Measurements from ENCODE around the gene AGMO.
"Not testable (repeated sequence)": the region's sequence is repeated elsewhere in the genome, so short reads cannot be mapped to it uniquely, and the experiment has no call there.

AGMO gene

GRCh38 chr7:15567036-15567435, 5.2 kb upstream of the AGMO start:
- DNase-seq, result no peak
- in situ Hi-C loops (cut with HindIII; ENCODE audit: low pct_ligation_motif_present, low pct_unique_long_range_greater_than_20kb, low sequenced_read_pairs), result no loop called here

GRCh38 chr7:15566476-15566875, 4.7 kb upstream of the AGMO start:
- in situ Hi-C loops (cut with HindIII; ENCODE audit: low pct_ligation_motif_present, low pct_unique_long_range_greater_than_20kb, low sequenced_read_pairs), result no loop called here
- DNase-seq, result no peak

- in situ Hi-C loops (cut with HindIII; ENCODE audit: low pct_ligation_motif_present, low pct_unique_long_range_greater_than_20kb, low sequenced_read_pairs), result no loop called here
These were observed 847 bp downstream of the AGMO start for GRCh38 chr7:15560968-15561367.

GRCh38 chr7:15559416-15559928, 2.3 kb downstream of the AGMO start:
- no peak for DNase-seq
- in situ Hi-C loops (cut with HindIII; ENCODE audit: low pct_ligation_motif_present, low pct_unique_long_range_greater_than_20kb, low sequenced_read_pairs), result no loop called here

More at GRCh38 chr7:15560968-15561367, 847 bp downstream of the AGMO start:
- no peak for DNase-seq

GRCh38 chr7:15558756-15559155, 3.1 kb downstream of the AGMO start:
- in situ Hi-C loops (cut with HindIII; ENCODE audit: low pct_ligation_motif_present, low pct_unique_long_range_greater_than_20kb, low sequenced_read_pairs), result no loop called here
- no peak for DNase-seq

GRCh38 chr7:15557686-15558085, 4.1 kb downstream of the AGMO start:
- peak; percentile 20 for DNase-seq
- in situ Hi-C loops (cut with HindIII; ENCODE audit: low pct_ligation_motif_present, low pct_unique_long_range_greater_than_20kb, low sequenced_read_pairs), result no loop called here

GRCh38 chr7:15557186-15557585, 4.6 kb downstream of the AGMO start:
- DNase-seq, result peak; percentile 57

GRCh38 chr7:15556339-15557105, 5.3 kb downstream of the AGMO start:
- DNase-seq, result no peak
- in situ Hi-C loops (cut with HindIII; ENCODE audit: low pct_ligation_motif_present, low pct_unique_long_range_greater_than_20kb, low sequenced_read_pairs), result no loop called here

More at GRCh38 chr7:15557186-15557585, 4.6 kb downstream of the AGMO start:
- in situ Hi-C loops (cut with HindIII; ENCODE audit: low pct_ligation_motif_present, low pct_unique_long_range_greater_than_20kb, low sequenced_read_pairs), result no loop called here

- in situ Hi-C loops (cut with HindIII; ENCODE audit: low pct_ligation_motif_present, low pct_unique_long_range_greater_than_20kb, low sequenced_read_pairs), result no loop called here
- peak; percentile 49 for DNase-seq
These were observed 6.4 kb downstream of the AGMO start for GRCh38 chr7:15555381-15555859.

GRCh38 chr7:15554744-15555143, 7.1 kb downstream of the AGMO start:
- in situ Hi-C loops (cut with HindIII; ENCODE audit: low pct_ligation_motif_present, low pct_unique_long_range_greater_than_20kb, low sequenced_read_pairs), result no loop called here
- no peak for DNase-seq

GRCh38 chr7:15554081-15554480, 7.7 kb downstream of the AGMO start:
- DNase-seq, result peak; percentile 31
- in situ Hi-C loops (cut with HindIII; ENCODE audit: low pct_ligation_motif_present, low pct_unique_long_range_greater_than_20kb, low sequenced_read_pairs), result no loop called here

- in situ Hi-C loops (cut with HindIII; ENCODE audit: low pct_ligation_motif_present, low pct_unique_long_range_greater_than_20kb, low sequenced_read_pairs); DNase-seq: not testable (repeated sequence)
These were observed 14.5 kb downstream of the AGMO start for GRCh38 chr7:15547320-15547719.

- DNase-seq, result no peak
- in situ Hi-C loops (cut with HindIII; ENCODE audit: low pct_ligation_motif_present, low pct_unique_long_range_greater_than_20kb, low sequenced_read_pairs), result no loop called here
These were observed 15.5 kb downstream of the AGMO start for GRCh38 chr7:15546272-15546792.

- no peak for DNase-seq
- in situ Hi-C loops (cut with HindIII; ENCODE audit: low pct_ligation_motif_present, low pct_unique_long_range_greater_than_20kb, low sequenced_read_pairs), result no loop called here
These were observed 17.8 kb downstream of the AGMO start for GRCh38 chr7:15544050-15544449.

- no peak for DNase-seq
- in situ Hi-C loops (cut with HindIII; ENCODE audit: low pct_ligation_motif_present, low pct_unique_long_range_greater_than_20kb, low sequenced_read_pairs), result no loop called here
These were observed 18.6 kb downstream of the AGMO start for GRCh38 chr7:15543256-15543655.

- DNase-seq, result no peak
- in situ Hi-C loops (cut with HindIII; ENCODE audit: low pct_ligation_motif_present, low pct_unique_long_range_greater_than_20kb, low sequenced_read_pairs), result no loop called here
These were observed 34.2 kb downstream of the AGMO start for GRCh38 chr7:15527648-15528047.

- in situ Hi-C loops (cut with HindIII; ENCODE audit: low pct_ligation_motif_present, low pct_unique_long_range_greater_than_20kb, low sequenced_read_pairs), result no loop called here
These were observed 36.1 kb downstream of the AGMO start for GRCh38 chr7:15525652-15526263.

GRCh38 chr7:15524077-15524476, 37.7 kb downstream of the AGMO start:
- in situ Hi-C loops (cut with HindIII; ENCODE audit: low pct_ligation_motif_present, low pct_unique_long_range_greater_than_20kb, low sequenced_read_pairs), result no loop called here
- no peak for DNase-seq

More at GRCh38 chr7:15525652-15526263, 36.1 kb downstream of the AGMO start:
- DNase-seq, result no peak

GRCh38 chr7:15517865-15518264, 44.0 kb downstream of the AGMO start:
- in situ Hi-C loops (cut with HindIII; ENCODE audit: low pct_ligation_motif_present, low pct_unique_long_range_greater_than_20kb, low sequenced_read_pairs); DNase-seq: not testable (repeated sequence)
